ENCODE measurements around the gene EXOC3L1. TPM values are rescaled to one million over a fixed set of nuclear protein-coding genes. Genes with fewer than 3 reads are reported as not detected.

The EXOC3L1 gene
- total RNA-seq, 2 donors from 2014 or later: 1.8 to 2.0 TPM

DNA sequence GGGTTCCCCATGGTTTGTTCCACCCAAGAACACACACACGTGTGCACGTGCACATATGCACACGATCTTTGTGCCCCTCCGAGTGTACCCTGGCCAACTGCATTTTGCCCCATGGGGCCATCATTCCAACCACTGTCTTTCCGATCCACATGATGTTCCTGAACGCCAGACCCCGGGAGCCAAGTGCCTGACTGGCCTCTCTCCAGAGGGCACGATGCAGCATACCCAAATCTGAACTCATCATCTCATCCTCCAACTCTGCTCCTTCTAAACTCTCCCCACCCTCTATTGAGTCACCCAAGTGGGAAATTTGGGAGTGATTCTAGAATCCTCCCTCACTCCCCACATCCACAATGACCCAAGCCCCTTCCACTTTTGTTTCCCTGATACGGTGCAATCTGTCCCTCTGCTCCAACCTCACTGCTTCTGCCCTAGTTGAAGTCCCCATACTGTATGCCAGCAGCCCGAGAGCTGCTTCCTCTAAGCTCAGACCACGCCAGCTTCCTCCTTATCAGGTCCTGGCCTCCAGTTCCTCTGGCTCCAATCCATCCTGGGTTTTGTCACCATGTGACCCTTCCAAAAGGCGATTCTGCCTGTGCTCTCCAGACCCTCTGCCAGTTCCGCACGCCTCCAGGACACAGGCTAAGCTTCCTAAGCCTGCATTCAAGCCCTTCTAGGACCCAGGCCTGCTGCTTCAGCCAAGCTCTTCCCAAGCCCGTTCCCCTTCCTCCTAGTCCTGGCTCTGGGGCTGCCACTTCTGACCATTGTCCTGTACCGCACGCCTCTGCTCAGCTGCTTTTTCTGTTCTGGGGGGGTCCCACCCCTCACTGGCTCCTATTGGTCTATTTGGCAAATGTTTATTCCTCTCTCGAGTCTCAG is 26.9 kb upstream of the EXOC3L1 start:
- no peak for TF ChIP-seq POLR2A (IDR thresholded peaks at IDR 0.05)
- TF ChIP-seq, protein P1, sequence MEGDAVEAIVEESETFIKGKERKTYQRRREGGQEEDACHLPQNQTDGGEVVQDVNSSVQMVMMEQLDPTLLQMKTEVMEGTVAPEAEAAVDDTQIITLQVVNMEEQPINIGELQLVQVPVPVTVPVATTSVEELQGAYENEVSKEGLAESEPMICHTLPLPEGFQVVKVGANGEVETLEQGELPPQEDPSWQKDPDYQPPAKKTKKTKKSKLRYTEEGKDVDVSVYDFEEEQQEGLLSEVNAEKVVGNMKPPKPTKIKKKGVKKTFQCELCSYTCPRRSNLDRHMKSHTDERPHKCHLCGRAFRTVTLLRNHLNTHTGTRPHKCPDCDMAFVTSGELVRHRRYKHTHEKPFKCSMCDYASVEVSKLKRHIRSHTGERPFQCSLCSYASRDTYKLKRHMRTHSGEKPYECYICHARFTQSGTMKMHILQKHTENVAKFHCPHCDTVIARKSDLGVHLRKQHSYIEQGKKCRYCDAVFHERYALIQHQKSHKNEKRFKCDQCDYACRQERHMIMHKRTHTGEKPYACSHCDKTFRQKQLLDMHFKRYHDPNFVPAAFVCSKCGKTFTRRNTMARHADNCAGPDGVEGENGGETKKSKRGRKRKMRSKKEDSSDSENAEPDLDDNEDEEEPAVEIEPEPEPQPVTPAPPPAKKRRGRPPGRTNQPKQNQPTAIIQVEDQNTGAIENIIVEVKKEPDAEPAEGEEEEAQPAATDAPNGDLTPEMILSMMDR (IDR thresholded peaks at IDR 0.05): no peak
- Histone ChIP-seq H3K27ac (peak overlapping the region in 2 of 4 donors; percentile 13 to 19), H3K36me3 (replicated peaks in 1 of 2; ENCODE audit: insufficient read depth in 1 of 2, low read depth in 2 of 2) (no peaks in the 10 kb centered on the region), H3K4me3 (no peak overlapping the region), H3K4me1 (peaks cover 33% of the 10 kb centered on the region), H3K27me3 (no peaks in the 10 kb centered on the region), H3K9me3 (no peaks in the 10 kb centered on the region)
- ATAC-seq (no peak), DNase-seq (peak in 2 of 4 donors; percentile 33 to 56)
- 74 to 86% methylated on average over 17 to 18 of the region's 18 CpGs for WGBS, 2 donors
- intact Hi-C loops (cut with DNase I): no loop called here

DNA sequence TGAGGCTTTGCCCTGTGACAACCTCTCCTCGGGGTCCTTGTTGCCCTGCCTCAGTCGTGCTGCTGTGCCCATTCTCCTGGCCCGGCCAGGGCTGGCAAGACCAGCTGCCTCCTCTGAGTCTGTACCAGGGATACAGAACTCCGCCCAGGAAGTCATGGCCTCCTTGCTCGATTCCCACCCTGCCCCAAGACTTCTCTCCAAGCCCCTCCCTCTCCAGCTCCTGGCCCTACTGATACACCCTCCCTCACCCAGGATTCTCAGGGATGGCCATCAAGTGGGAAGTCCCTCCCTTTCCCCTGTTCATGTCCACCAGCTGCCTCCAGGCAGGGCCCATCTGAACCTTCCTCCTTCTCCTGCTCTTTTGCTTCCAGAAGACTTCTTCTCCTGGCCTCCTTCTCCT is 25.8 kb upstream of the EXOC3L1 start:
- H3K4me3 ChIP-seq: no peak overlapping the region
- peaks cover 33% of the 10 kb centered on the region for H3K4me1 ChIP-seq
- no peaks in the 10 kb centered on the region for H3K27me3 ChIP-seq
- H3K9me3 ChIP-seq: no peaks in the 10 kb centered on the region
- intact Hi-C loops (cut with DNase I): no loop called here
- 85 to 88% methylated on average over 5 of the region's 5 CpGs for whole genome bisulfite sequencing, 2 donors
- no peak for DNase-seq
- ATAC-seq: no peak
- peak overlapping the region in 1 of 4 donors; percentile 81 for H3K27ac ChIP-seq
- TF ChIP-seq POLR2A (IDR thresholded peaks at IDR 0.05): no peak
- TF ChIP-seq, protein P1 (IDR thresholded peaks at IDR 0.05): no peak
- H3K36me3 ChIP-seq (replicated peaks in 1 of 2; ENCODE audit: insufficient read depth in 1 of 2, low read depth in 2 of 2): no peaks in the 10 kb centered on the region

DNA sequence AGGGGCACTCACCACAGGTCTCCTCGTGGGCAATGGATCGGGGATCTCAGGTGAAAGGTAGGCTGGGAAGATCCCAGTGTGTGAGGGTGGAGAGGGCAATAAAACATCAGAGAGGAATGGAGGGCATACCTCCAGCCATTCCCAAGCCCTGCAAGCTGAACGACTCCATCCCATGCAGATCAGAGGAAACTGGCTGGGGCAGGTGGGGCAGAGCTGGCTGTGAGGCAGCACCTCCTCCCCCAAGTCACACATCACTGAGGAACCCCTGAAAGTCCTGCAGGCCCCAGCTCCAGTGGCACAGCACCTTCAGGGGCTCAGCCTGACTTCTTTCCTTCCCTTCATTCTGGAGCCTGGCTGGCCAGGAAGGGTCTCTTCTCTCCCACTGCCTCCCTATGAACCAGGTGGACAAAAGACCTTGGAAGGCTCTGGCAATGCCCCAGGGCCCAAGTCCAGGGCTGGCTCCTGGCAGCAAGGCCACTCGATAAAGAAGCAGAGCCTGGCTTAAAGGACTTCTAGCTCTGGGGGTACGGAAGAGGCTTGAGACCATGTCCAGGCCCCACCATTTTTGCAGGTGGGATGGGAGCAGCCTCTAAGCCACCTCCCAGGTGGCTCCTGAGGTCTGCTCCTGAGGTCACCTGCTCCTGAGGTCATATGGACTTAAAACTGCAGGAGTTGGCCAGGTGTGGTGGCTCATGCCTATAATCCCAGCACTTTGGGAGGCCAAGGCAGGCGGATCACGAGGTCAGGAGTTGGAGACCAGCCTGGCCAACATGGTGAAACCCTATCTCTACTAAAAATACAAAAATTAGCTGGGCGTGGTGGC is 23.5 kb upstream of the EXOC3L1 start:
- H3K4me3 ChIP-seq: no peak overlapping the region
- no peaks in the 10 kb centered on the region for H3K27me3 ChIP-seq
- peak overlapping the region; percentile 50 to 81 (median 69) for H3K27ac ChIP-seq
- H3K36me3 ChIP-seq (replicated peaks in 1 of 2; ENCODE audit: insufficient read depth in 1 of 2, low read depth in 2 of 2): no peaks in the 10 kb centered on the region
- WGBS, 2 donors: 47 to 50% methylated on average over 6 to 8 of the region's 8 CpGs
- TF ChIP-seq, protein P1 (IDR thresholded peaks at IDR 0.05): no peak
- TF ChIP-seq POLR2A (IDR thresholded peaks at IDR 0.05): no peak
- intact Hi-C loops (cut with DNase I): no loop called here
- H3K4me1 ChIP-seq: peaks cover 33% of the 10 kb centered on the region
- peak; percentile 67 to 83 (median 74) for DNase-seq
- ATAC-seq: peak; percentile 64
- no peaks in the 10 kb centered on the region for H3K9me3 ChIP-seq

DNA sequence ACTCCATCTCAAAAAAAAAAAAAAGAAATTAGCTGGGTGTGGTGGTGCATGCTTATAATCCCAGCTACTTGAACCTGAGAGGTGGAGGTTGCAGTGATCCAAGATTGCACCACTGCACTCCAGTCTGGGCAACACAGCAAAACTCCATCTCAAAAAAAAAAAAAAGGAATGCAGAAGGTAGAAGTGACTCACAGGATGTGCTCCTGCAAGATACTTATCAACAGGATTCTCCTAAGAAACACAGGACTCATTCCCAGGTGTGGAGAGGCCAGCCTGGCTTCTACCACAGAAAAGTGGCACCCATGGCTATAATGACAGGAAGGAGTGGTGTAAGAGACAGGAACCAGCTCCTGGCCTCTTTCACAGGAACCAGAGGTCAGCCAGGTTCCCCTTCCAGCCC is 22.8 kb upstream of the EXOC3L1 start:
- no peaks in the 10 kb centered on the region for H3K27me3 ChIP-seq
- ATAC-seq (no peak), DNase-seq (no peak)
- intact Hi-C loops (cut with DNase I): no loop called here
- peaks cover 33% of the 10 kb centered on the region for H3K4me1 ChIP-seq
- H3K4me3 ChIP-seq: no peak overlapping the region
- TF ChIP-seq POLR2A (IDR thresholded peaks at IDR 0.05): no peak
- TF ChIP-seq, protein P1 (IDR thresholded peaks at IDR 0.05): no peak
- no peaks in the 10 kb centered on the region for H3K36me3 ChIP-seq (replicated peaks in 1 of 2; ENCODE audit: insufficient read depth in 1 of 2, low read depth in 2 of 2)
- H3K27ac ChIP-seq: peak overlapping the region; percentile 50 to 81 (median 69)
- H3K9me3 ChIP-seq: no peaks in the 10 kb centered on the region
